ENCODE data around the gene GRPEL1. TPM values are rescaled to one million over a fixed set of nuclear protein-coding genes. Genes with fewer than 3 reads are reported as not detected.

Gene GRPEL1
- total and polyA plus RNA-seq, 2 of the 8 experiments (the other 6 are each of a cell fraction or from before 2014, with no cell fraction given), result 13.5 to 39.9 TPM

GRCh38 chr4:7041801-7042502, 25.9 kb downstream of the GRPEL1 start (continued):
- no peak for TF ChIP-seq YY1 (IDR thresholded peaks at IDR 0.05; ENCODE audit: low read depth, low read length)
- TF ChIP-seq, protein P1, sequence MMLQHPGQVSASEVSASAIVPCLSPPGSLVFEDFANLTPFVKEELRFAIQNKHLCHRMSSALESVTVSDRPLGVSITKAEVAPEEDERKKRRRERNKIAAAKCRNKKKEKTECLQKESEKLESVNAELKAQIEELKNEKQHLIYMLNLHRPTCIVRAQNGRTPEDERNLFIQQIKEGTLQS (IDR thresholded peaks at IDR 0.05; ENCODE audit: insufficient read depth, low read depth, low read length), result no peak
- no peak for TF ChIP-seq ASH2L (IDR thresholded peaks at IDR 0.05; ENCODE audit: low read length)
- TF ChIP-seq EZH2 (IDR thresholded peaks at IDR 0.05; ENCODE audit: low read depth, low read length, severe bottlenecking), result peak; percentile 60
- TF ChIP-seq KDM1A (IDR thresholded peaks at IDR 0.05; ENCODE audit: borderline replicate concordance, low read length), result no peak
- TF ChIP-seq KDM4A (IDR thresholded peaks at IDR 0.05; ENCODE audit: low read depth, low read length, severe bottlenecking), result peak; percentile 58
- TF ChIP-seq PHF8 (conservative IDR thresholded peaks at IDR 0.05; ENCODE audit: low read depth, low read length), result no peak
- TF ChIP-seq RNF2 (IDR thresholded peaks at IDR 0.05; ENCODE audit: borderline replicate concordance, low read depth, low read length, missing control alignments, poor library complexity, severe bottlenecking), result no peak
